HUDEP-2 (cell line): Measurements from ENCODE around the gene MYPN.
"Not testable (repeated sequence)": the region's sequence is repeated elsewhere in the genome, so short reads cannot be mapped to it uniquely, and the experiment has no call there.

Source experiments
- DNase-seq, 76 experiments: peaks; one replicate each; lab custom pipeline; 2025; ENCODE audit not compliant: unreplicated experiment in 76 of 76; lab: John Stamatoyannopoulos, UW

Gene MYPN

DNA sequence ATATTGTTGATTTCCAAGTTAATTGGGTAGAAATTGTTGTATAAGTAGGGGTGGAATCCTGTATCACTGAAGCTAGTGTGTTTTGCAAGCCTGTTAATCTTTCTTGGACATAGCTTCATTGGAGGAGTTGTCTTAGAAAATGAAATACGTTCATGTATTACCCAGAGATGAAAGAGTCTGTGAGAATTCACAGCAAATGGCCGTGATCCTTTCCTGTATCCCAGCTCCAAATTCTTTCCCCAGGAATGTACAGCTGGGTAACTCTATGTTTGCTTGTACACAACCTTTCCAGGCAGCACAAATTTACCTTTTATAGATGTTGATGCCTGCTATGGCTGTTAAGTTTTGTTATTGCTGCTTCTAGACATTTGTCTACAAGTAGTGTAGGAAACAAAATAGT is 18.7 kb downstream of the MYPN start:
- DNase-seq = no peak

DNA sequence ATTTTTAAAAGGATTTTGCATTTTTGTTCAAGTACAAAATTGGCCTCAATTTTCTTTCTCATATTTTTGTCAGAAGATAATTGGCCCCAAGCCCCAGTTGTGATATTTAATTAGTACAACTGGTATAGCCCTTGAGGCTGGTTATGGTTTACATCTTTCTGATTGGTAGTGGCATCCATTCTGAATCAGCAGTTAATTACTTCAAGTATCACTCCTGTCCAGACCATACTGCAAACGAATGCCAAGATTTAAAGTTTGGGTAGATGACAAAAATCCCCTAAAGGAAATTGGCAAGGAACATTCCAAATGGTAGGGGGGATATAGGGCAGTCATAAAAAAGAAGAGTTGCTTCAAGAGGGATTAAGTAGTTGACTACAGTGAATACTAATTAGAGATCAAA is 23.1 kb downstream of the MYPN start:
- no peak for DNase-seq

GRCh38 chr10:68133523-68133922 is 24.2 kb downstream of the MYPN start:
- DNase-seq = no peak

DNA sequence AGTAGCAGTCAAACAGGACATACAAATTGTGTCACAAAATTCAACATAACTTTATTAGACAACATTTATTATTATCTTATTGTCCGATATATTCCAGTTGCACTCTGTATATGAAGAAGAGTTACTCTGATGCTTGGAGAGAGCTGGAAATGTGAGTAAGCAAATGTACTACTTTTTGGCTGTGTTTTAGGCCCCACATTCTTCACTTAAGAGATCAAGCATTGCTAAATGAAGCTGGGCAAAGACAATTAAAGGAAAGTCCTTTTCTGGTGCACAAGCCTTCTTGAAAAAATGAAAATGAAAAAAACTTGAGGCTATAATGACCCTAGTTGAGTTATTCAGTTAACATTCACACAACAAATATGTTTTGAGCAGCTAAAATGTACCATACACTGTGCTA is 26.1 kb downstream of the MYPN start:
- no peak for DNase-seq

GRCh38 chr10:68135922-68136792 is 26.9 kb downstream of the MYPN start:
- DNase-seq = no peak

DNA sequence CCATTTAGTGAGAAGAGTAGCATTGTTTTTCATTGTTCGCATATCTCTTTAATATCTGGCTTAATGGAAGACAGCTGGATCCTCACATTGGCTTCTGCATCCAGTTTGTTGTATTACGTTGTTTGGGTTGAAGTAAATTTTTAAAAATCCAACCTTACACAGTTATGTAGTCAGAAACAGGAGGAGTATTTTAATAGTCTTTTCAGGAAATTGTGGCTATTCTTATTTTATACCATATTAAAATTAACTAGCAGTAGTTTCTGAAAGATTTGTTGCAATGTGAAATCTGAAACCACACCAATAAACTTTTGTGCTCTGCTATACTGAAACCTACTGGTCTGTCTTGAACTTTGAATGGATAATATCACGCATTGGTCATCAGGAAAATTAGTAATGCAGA is 27.9 kb downstream of the MYPN start:
- DNase-seq = no peak

GRCh38 chr10:68138526-68138925 is 29.2 kb downstream of the MYPN start:
- DNase-seq = no peak

DNA sequence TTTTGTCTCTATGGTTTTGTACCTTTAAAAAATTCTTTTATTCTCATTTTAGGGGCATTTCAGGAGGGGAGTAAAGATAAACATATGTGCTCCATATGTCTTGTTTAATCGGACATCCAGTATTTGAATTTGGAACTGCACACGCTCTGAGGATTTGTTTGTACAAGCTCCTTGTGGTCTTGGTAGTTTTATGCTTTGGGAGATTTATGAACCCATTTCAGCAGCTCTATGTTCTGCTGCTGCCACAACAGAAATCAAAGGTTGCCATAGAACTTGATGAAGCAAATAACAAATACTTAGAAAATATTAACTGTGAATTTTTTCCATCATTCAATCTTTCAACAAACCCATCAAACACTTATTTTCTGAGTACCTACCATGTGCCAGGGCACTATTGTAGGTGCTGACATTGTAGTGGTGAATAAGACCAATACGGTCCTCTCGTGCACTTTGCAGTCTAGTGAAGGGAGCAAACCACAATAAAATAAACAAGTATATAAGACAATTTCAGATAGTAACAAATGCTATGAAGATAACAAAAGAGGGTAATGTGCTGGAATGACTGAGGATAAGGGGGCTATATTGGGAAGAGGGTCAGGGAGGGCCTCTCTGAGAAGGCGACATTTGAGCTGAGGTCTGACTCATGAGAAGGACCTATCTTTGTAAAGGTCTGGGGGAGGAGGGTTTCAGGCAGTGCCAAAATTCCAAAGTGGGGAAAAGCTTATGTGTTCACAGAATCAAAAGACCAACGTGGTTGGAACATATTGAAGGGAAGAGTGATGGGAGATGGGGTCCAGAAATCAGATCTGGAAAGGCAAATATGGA is 30.4 kb downstream of the MYPN start:
- DNase-seq = no peak

DNA sequence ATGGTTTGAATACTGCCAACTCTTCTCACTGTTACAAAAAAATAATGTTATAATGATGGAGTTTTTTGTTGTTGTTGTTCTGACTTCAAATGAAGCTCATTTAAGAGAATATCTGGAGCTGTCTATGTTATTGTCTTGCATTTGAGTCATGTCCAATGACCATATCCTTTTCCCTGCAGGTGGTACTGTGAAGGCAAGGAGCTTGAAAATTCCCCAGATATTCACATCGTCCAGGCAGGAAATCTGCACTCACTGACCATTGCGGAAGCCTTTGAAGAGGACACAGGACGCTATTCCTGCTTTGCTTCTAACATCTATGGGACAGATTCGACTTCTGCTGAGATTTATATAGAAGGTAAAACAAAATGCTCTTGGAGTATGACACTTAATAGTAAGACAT is 33.5 kb downstream of the MYPN start:
- DNase-seq = no peak

GRCh38 chr10:68144709-68145108 is 35.4 kb downstream of the MYPN start:
- DNase-seq = no peak

GRCh38 chr10:68145705-68146104 is 36.4 kb downstream of the MYPN start:
- DNase-seq = no peak

GRCh38 chr10:68146133-68146532 is 36.8 kb downstream of the MYPN start:
- no peak for DNase-seq

- DNase-seq = no peak
These were observed 42.2 kb downstream of the MYPN start for GRCh38 chr10:68151453-68151852.

- peak in 18 of 76 experiments; percentile 1 to 45 (median 14) for DNase-seq
These were observed 44.4 kb downstream of the MYPN start for GRCh38 chr10:68153473-68154210.

- peak in 5 of 76 experiments; percentile 1 to 29 (median 7) for DNase-seq
These were observed 44.9 kb downstream of the MYPN start for GRCh38 chr10:68154211-68154497.

DNA sequence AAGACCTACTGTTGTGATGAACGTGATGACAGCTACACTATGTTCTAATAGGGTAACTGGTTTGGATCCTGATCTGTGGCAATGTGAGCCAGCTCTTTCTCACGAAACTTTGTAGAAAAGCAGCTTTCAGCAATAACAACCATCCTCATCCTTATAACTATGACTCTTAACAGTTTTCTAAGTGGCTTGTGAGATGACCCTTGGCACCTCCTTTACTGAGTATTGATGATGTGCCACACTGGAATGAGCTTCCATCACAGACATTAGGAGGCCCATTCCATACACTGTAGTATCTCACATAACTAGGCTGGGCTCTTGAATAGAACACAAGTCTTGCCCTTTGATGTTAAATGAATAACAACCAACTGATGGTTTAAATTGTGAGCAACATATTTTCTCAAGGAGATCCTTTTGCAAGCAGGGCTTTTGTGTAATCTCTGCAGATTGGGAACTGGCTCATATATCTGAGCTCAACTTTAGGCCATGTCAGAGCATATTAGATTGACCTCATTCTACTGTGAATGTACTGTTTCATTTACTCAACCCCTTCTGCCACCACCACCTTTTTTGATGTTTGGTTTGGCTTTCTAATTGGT is 46.4 kb downstream of the MYPN start:
- no peak for DNase-seq

DNA sequence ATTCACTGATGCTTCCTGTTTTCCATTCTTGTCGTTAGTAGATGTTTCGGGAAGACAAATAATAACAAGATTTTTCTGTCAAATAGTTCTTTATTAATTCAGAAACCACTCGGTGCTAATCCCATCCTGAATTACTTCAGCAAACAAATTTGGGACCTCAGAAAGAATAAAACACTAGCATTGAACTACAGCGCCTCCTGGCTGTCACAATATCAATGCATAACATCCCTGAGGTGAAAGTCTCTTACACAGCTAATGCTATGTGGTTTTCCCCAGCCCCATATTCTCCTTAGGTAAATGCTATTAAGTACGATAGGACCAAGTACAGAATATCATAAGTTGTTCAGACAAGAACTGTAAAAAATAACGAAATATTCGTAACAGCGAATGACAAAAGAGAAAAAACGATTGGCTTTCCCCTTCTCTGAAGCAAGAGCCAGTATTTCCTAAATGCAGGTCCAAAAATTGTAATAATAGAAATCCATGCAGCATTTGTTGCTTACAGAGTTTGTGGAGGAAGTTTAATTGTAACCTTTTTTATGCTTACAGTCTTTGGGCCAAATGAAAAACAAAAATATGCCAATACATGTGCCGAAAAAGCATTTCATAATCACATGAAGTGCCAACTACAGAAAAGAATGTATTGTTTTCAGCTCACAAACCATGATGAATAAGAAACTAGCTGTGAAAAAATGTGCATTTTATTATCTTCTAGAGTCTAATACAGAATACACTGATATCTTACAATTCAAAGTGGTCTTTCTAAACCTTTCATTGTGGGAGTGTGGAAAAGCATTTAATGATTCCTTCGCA is 47.3 kb downstream of the MYPN start:
- DNase-seq = peak in 40 of 76 experiments; percentile 2 to 58 (median 30)

DNA sequence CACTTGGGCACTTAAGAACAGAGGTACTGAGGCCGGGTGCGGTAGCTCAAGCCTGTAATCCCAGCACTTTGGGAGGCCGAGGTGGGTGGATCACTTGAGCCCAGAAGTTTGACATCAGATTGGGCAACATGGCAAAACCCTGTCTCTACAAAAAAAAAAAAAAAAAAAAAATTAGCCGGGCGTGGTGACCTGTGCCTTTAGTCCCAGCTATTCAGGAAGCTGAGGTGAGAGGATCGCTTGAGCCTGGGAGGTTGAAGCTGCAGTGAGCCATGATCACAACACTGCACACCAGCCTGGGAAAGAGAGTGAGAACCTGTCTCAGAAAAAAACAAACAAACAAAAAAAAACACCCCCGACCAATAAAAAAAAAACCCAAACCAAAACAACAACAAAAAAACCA is 48.2 kb downstream of the MYPN start:
- not testable (repeated sequence) for DNase-seq

DNA sequence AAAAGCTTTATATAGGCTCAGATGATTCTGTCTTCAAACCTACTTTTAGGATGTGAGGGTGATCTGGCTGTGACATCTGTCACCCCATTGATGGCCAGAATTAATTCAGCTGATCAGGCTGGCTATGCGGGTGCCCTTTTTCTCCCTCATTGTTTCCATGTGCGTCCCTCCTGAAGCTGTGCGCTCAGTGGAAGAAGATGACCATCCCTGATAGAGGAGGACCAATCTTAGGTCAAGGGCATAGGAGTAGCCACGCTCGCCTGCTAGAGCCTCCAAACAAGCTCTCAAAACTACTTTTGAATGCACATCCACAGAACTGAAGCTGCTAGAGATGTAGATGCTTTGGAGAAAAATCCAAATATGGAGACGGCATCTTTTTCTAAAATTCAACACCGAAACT is 48.7 kb downstream of the MYPN start:
- no peak for DNase-seq

- DNase-seq = no peak
These were observed 54.4 kb downstream of the MYPN start for GRCh38 chr10:68163735-68164134.
